ENCODE data around the gene PLXDC1.

PLXDC1 gene

GRCh38 chr17:39196808-39197291, 45.4 kb upstream of the PLXDC1 start:
- DNase-seq (ENCODE audit: low read depth, low spot score): no peak
- peaks cover 31% of the 10 kb centered on the region for H3K4me1 ChIP-seq (ENCODE audit: insufficient read depth, insufficient read length)

GRCh38 chr17:39196241-39196807, 44.9 kb upstream of the PLXDC1 start:
- TF ChIP-seq ZNF274 (IDR thresholded peaks at IDR 0.05; ENCODE audit: low read depth, low read length): no peak
- TF ChIP-seq YY1 (IDR thresholded peaks at IDR 0.05; ENCODE audit: insufficient read depth, insufficient read length): no peak
- no peak for TF ChIP-seq SUZ12 (IDR thresholded peaks at IDR 0.05; ENCODE audit: extremely low read depth, insufficient read depth, insufficient read length)
- peaks cover 31% of the 10 kb centered on the region for H3K4me1 ChIP-seq (ENCODE audit: insufficient read depth, insufficient read length)
- H3K27me3 ChIP-seq (ENCODE audit: insufficient read depth, insufficient read length): no peaks in the 10 kb centered on the region
- H3K9me3 ChIP-seq (ENCODE audit: insufficient read depth, low read length): no peaks in the 10 kb centered on the region
- H3K4me3 ChIP-seq (ENCODE audit: insufficient read length, low read depth): peak overlapping the region; percentile 71
- H3K9ac ChIP-seq (ENCODE audit: insufficient read length, low read depth): peak overlapping the region; percentile 29
- DNase-seq (ENCODE audit: low read depth, low spot score): no peak
- H3K36me3 ChIP-seq (ENCODE audit: insufficient read depth, insufficient read length, low read length): peaks cover 37% of the 10 kb centered on the region

More at GRCh38 chr17:39196808-39197291, 45.4 kb upstream of the PLXDC1 start:
- Histone ChIP-seq H3K4me3 (ENCODE audit: insufficient read length, low read depth) (peak overlapping the region; percentile 71), H3K36me3 (ENCODE audit: insufficient read depth, insufficient read length, low read length) (peaks cover 37% of the 10 kb centered on the region), H3K9me3 (ENCODE audit: insufficient read depth, low read length) (no peaks in the 10 kb centered on the region), H3K9ac (ENCODE audit: insufficient read length, low read depth) (peak overlapping the region; percentile 84), H3K27me3 (ENCODE audit: insufficient read depth, insufficient read length) (no peaks in the 10 kb centered on the region)
- TF ChIP-seq ZNF274 (IDR thresholded peaks at IDR 0.05; ENCODE audit: low read depth, low read length) (no peak), SUZ12 (IDR thresholded peaks at IDR 0.05; ENCODE audit: extremely low read depth, insufficient read depth, insufficient read length) (no peak), YY1 (IDR thresholded peaks at IDR 0.05; ENCODE audit: insufficient read depth, insufficient read length) (no peak)

- DNase-seq (ENCODE audit: low read depth, low spot score): no peak
- no peak for TF ChIP-seq SUZ12 (IDR thresholded peaks at IDR 0.05; ENCODE audit: extremely low read depth, insufficient read depth, insufficient read length)
- TF ChIP-seq ZNF274 (IDR thresholded peaks at IDR 0.05; ENCODE audit: low read depth, low read length): no peak
- no peak for TF ChIP-seq YY1 (IDR thresholded peaks at IDR 0.05; ENCODE audit: insufficient read depth, insufficient read length)
- H3K4me3 ChIP-seq (ENCODE audit: insufficient read length, low read depth): peak overlapping the region; percentile 45
- H3K36me3 ChIP-seq (ENCODE audit: insufficient read depth, insufficient read length, low read length): peaks cover 35% of the 10 kb centered on the region
- H3K9ac ChIP-seq (ENCODE audit: insufficient read length, low read depth): peak overlapping the region; percentile 82
- H3K4me1 ChIP-seq (ENCODE audit: insufficient read depth, insufficient read length): peaks cover 31% of the 10 kb centered on the region
- no peaks in the 10 kb centered on the region for H3K9me3 ChIP-seq (ENCODE audit: insufficient read depth, low read length)
- H3K27me3 ChIP-seq (ENCODE audit: insufficient read depth, insufficient read length): no peaks in the 10 kb centered on the region
Observed at GRCh38 chr17:39195568-39196160, 44.2 kb upstream of the PLXDC1 start.

GRCh38 chr17:39194985-39195524, 43.6 kb upstream of the PLXDC1 start:
- Histone ChIP-seq H3K4me3 (ENCODE audit: insufficient read length, low read depth) (peak overlapping the region; percentile 45), H3K27me3 (ENCODE audit: insufficient read depth, insufficient read length) (no peaks in the 10 kb centered on the region), H3K4me1 (ENCODE audit: insufficient read depth, insufficient read length) (peaks cover 31% of the 10 kb centered on the region), H3K36me3 (ENCODE audit: insufficient read depth, insufficient read length, low read length) (peaks cover 35% of the 10 kb centered on the region), H3K9me3 (ENCODE audit: insufficient read depth, low read length) (no peaks in the 10 kb centered on the region), H3K9ac (ENCODE audit: insufficient read length, low read depth) (peak overlapping the region; percentile 82)
- no peak for DNase-seq (ENCODE audit: low read depth, low spot score)
- TF ChIP-seq SUZ12 (IDR thresholded peaks at IDR 0.05; ENCODE audit: extremely low read depth, insufficient read depth, insufficient read length): no peak
- no peak for TF ChIP-seq ZNF274 (IDR thresholded peaks at IDR 0.05; ENCODE audit: low read depth, low read length)
- no peak for TF ChIP-seq YY1 (IDR thresholded peaks at IDR 0.05; ENCODE audit: insufficient read depth, insufficient read length)

GRCh38 chr17:39194089-39194984, 42.9 kb upstream of the PLXDC1 start:
- peaks cover 31% of the 10 kb centered on the region for H3K4me1 ChIP-seq (ENCODE audit: insufficient read depth, insufficient read length)
- peak overlapping the region; percentile 82 for H3K9ac ChIP-seq (ENCODE audit: insufficient read length, low read depth)
- H3K27me3 ChIP-seq (ENCODE audit: insufficient read depth, insufficient read length): no peaks in the 10 kb centered on the region
- no peak for TF ChIP-seq SUZ12 (IDR thresholded peaks at IDR 0.05; ENCODE audit: extremely low read depth, insufficient read depth, insufficient read length)
- no peak for TF ChIP-seq YY1 (IDR thresholded peaks at IDR 0.05; ENCODE audit: insufficient read depth, insufficient read length)
- no peak for TF ChIP-seq ZNF274 (IDR thresholded peaks at IDR 0.05; ENCODE audit: low read depth, low read length)
- no peak for DNase-seq (ENCODE audit: low read depth, low spot score)
- H3K4me3 ChIP-seq (ENCODE audit: insufficient read length, low read depth): peak overlapping the region; percentile 45
- no peaks in the 10 kb centered on the region for H3K9me3 ChIP-seq (ENCODE audit: insufficient read depth, low read length)
- H3K36me3 ChIP-seq (ENCODE audit: insufficient read depth, insufficient read length, low read length): peaks cover 35% of the 10 kb centered on the region

GRCh38 chr17:39193346-39193745, 41.9 kb upstream of the PLXDC1 start:
- peaks cover 38% of the 10 kb centered on the region for H3K36me3 ChIP-seq (ENCODE audit: insufficient read depth, insufficient read length, low read length)
- TF ChIP-seq ZNF274 (IDR thresholded peaks at IDR 0.05; ENCODE audit: low read depth, low read length) (no peak), YY1 (IDR thresholded peaks at IDR 0.05; ENCODE audit: insufficient read depth, insufficient read length) (no peak), SUZ12 (IDR thresholded peaks at IDR 0.05; ENCODE audit: extremely low read depth, insufficient read depth, insufficient read length) (no peak)
- peak overlapping the region; percentile 52 for H3K9ac ChIP-seq (ENCODE audit: insufficient read length, low read depth)
- no peak overlapping the region for H3K4me3 ChIP-seq (ENCODE audit: insufficient read length, low read depth)
- no peak for DNase-seq (ENCODE audit: low read depth, low spot score)
- no peaks in the 10 kb centered on the region for H3K27me3 ChIP-seq (ENCODE audit: insufficient read depth, insufficient read length)
- H3K4me1 ChIP-seq (ENCODE audit: insufficient read depth, insufficient read length): peaks cover 30% of the 10 kb centered on the region
- H3K9me3 ChIP-seq (ENCODE audit: insufficient read depth, low read length): no peaks in the 10 kb centered on the region

All from NT2/D1 (cell line).